GM23338 (cell line): ENCODE measurements around the gene TBC1D19. TPM values are rescaled to one million over a fixed set of nuclear protein-coding genes. Genes with fewer than 3 reads are reported as not detected.

Experiments used
- ATAC-seq: fragments of 200-7000 bp; cut with Tn5 transposase; 3 replicates; pipeline ENCODE4 v1.9.1; 2020
- DNase-seq: peaks from one replicate; pipeline ENCODE4 v3.0.0-alpha.2; 2015; ENCODE audit warnings: low spot score
- H2AFZ ChIP-seq: fragments of 200-600 bp; sonication (generic); 2 replicates; pipeline ENCODE4 v1.8.0; 2016; ENCODE audit warnings: antibody characterized with exemption, mild to moderate bottlenecking, moderate library complexity
- H3F3A ChIP-seq: fragments of 200-600 bp; sonication (generic); replicated peaks from 2 replicates; pipeline ENCODE4 v1.8.0; 2017; ENCODE audit warnings: antibody characterized with exemption, mixed run types, low read depth
- H3K27ac ChIP-seq: fragments of 200-600 bp; sonication (generic); 2 replicates; pipeline ENCODE4 v1.6.1; 2016; ENCODE audit warnings: low read depth
- H3K27me3 ChIP-seq: fragments of 200-600 bp; sonication (generic); 2 replicates; pipeline ENCODE4 v1.8.0; 2016; ENCODE audit warnings: mild to moderate bottlenecking, mixed run types, moderate library complexity; ENCODE audit not compliant: insufficient read depth
- H3K36me3 ChIP-seq: fragments of 200-600 bp; sonication (generic); 2 replicates; pipeline ENCODE4 v1.8.0; 2016; ENCODE audit warnings: mild to moderate bottlenecking; ENCODE audit not compliant: insufficient read depth
- H3K4me1 ChIP-seq: fragments of 200-600 bp; sonication (generic); 2 replicates; pipeline ENCODE4 v1.8.0; 2016; ENCODE audit warnings: mild to moderate bottlenecking, moderate library complexity; ENCODE audit not compliant: insufficient read depth
- H3K4me2 ChIP-seq: fragments of 200-600 bp; sonication (generic); 2 replicates; pipeline ENCODE4 v1.7.1; 2017; ENCODE audit warnings: mixed run types
- H3K4me3 ChIP-seq: fragments of 200-600 bp; sonication (generic); 2 replicates; pipeline ENCODE4 v1.6.1; 2016; ENCODE audit warnings: mixed run types
- H3K79me2 ChIP-seq: fragments of 200-600 bp; sonication (generic); replicated peaks from 2 replicates; pipeline ENCODE4 v1.8.0; 2017; ENCODE audit warnings: mild to moderate bottlenecking; ENCODE audit not compliant: insufficient read depth
- H3K9me2 ChIP-seq: fragments of 200-600 bp; sonication (generic); 2 replicates; pipeline ENCODE4 v1.8.0; 2017; ENCODE audit not compliant: insufficient read depth
- H4K20me1 ChIP-seq: fragments of 200-600 bp; sonication (generic); replicated peaks from 2 replicates; pipeline ENCODE4 v1.8.0; 2017; ENCODE audit warnings: mild to moderate bottlenecking; ENCODE audit not compliant: insufficient read depth
- H3K27ac Mint-ChIP-seq: 2 replicates; pipeline ENCODE4 v1.8.0; 2020; ENCODE audit warnings: inconsistent platforms, mild to moderate bottlenecking, moderate library complexity, mixed read lengths
- H3K27me3 Mint-ChIP-seq: 3 replicates; pipeline ENCODE4 v1.8.0; 2022; ENCODE audit warnings: low read depth, mild to moderate bottlenecking, moderate library complexity, mixed read lengths, inconsistent platforms; ENCODE audit not compliant: insufficient read depth, poor library complexity
- H3K36me3 Mint-ChIP-seq: 3 replicates; pipeline ENCODE4 v1.8.0; 2021; ENCODE audit warnings: low read depth, mild to moderate bottlenecking, inconsistent platforms, moderate library complexity, mixed read lengths
- H3K4me1 Mint-ChIP-seq: 3 replicates; pipeline ENCODE4 v1.8.0; 2020; ENCODE audit warnings: mild to moderate bottlenecking, inconsistent platforms, mixed read lengths
- H3K4me3 Mint-ChIP-seq: 3 replicates; pipeline ENCODE4 v1.8.0; 2021; ENCODE audit warnings: moderate library complexity, mild to moderate bottlenecking, inconsistent platforms, mixed read lengths
- H3K9me3 Mint-ChIP-seq: 3 replicates; pipeline ENCODE4 v1.8.0; 2020; ENCODE audit warnings: moderate library complexity, mild to moderate bottlenecking, inconsistent platforms, mixed read lengths
- CREB1 ChIP-seq: fragments of 250-450 bp; sonication (Bioruptor Pico); IDR thresholded peaks from 2 replicates; pipeline ENCODE4 v1.5.0; 2020; ENCODE audit warnings: low read depth, mild to moderate bottlenecking, moderate library complexity
- ETS1 ChIP-seq: IDR thresholded peaks from 2 replicates; pipeline ENCODE4 v1.6.1; 2016; ENCODE audit warnings: antibody characterized with exemption
- EZH2 ChIP-seq: fragments of 200-600 bp; sonication (generic); IDR thresholded peaks from one replicate; pipeline ENCODE4 v1.8.0; 2017; ENCODE audit warnings: antibody characterized with exemption, mild to moderate bottlenecking, low read depth; ENCODE audit not compliant: unreplicated experiment
- EZH2phosphoT487 ChIP-seq: fragments of 200-600 bp; sonication (generic); IDR thresholded peaks from one replicate; pipeline ENCODE4 v1.8.1; 2018; ENCODE audit warnings: antibody characterized with exemption; ENCODE audit not compliant: unreplicated experiment
- JUNB ChIP-seq: IDR thresholded peaks from one replicate; pipeline ENCODE4 v1.6.1; 2016; ENCODE audit warnings: antibody characterized with exemption; ENCODE audit not compliant: unreplicated experiment
- NANOG ChIP-seq: IDR thresholded peaks from 2 replicates; pipeline ENCODE4 v1.6.1; 2016; ENCODE audit warnings: antibody characterized with exemption, borderline replicate concordance
- POLR2AphosphoS5 ChIP-seq: IDR thresholded peaks from 2 replicates; pipeline ENCODE4 v1.6.1; 2016; ENCODE audit warnings: antibody characterized with exemption, low read depth
- REST ChIP-seq: IDR thresholded peaks from one replicate; pipeline ENCODE4 v1.6.1; 2018; ENCODE audit warnings: antibody characterized with exemption; ENCODE audit not compliant: unreplicated experiment
- STAT1 ChIP-seq: IDR thresholded peaks from one replicate; pipeline ENCODE4 v1.6.1; 2016; ENCODE audit warnings: antibody characterized with exemption; ENCODE audit not compliant: unreplicated experiment
- ZNF114 ChIP-seq: fragments of 250-450 bp; sonication (Bioruptor Pico); IDR thresholded peaks from 2 replicates; pipeline ENCODE4 v1.5.0; 2020; ENCODE audit warnings: mild to moderate bottlenecking, moderate library complexity
- ZNF331 ChIP-seq: fragments of 250-450 bp; sonication (Bioruptor Pico); IDR thresholded peaks from 2 replicates; pipeline ENCODE4 v1.5.0; 2020; ENCODE audit warnings: low read depth, mild to moderate bottlenecking, moderate library complexity
- polyA plus RNA-seq: library from polyadenylated mRNA; unstranded; fragments of >200 nt; fragmentation: Nextera tagmentation; extraction: Ambion mirVana; gene quantifications from 2 replicates; pipeline ENCODE4 v1.2.1, GENCODE V29; 2016
- total RNA-seq: library from RNA; depleted of rRNA; stranded (reverse); fragments of >200 nt; shearing (Covaris generic); gene quantifications from 2 replicates; pipeline ENCODE4 v1.2.3, GENCODE V29; 2014
- TF ChIP-seq, protein P1 (sequence below), 2 experiments: fragments of 200-600 bp in 1 of 2; sonication (generic) in 1 of 2; conservative IDR thresholded peaks; 2 replicates each; pipeline versions ENCODE4 v1.5.1 to v1.6.1; 2016 to 2017; ENCODE audit warnings: antibody characterized with exemption in 2 of 2, low read depth in 2 of 2, mild to moderate bottlenecking in 2 of 2, moderate library complexity in 1 of 2

The TBC1D19 gene
- total and polyA plus RNA-seq, 2 experiments from 2014 or later, result 1.9 to 4.3 TPM

DNA sequence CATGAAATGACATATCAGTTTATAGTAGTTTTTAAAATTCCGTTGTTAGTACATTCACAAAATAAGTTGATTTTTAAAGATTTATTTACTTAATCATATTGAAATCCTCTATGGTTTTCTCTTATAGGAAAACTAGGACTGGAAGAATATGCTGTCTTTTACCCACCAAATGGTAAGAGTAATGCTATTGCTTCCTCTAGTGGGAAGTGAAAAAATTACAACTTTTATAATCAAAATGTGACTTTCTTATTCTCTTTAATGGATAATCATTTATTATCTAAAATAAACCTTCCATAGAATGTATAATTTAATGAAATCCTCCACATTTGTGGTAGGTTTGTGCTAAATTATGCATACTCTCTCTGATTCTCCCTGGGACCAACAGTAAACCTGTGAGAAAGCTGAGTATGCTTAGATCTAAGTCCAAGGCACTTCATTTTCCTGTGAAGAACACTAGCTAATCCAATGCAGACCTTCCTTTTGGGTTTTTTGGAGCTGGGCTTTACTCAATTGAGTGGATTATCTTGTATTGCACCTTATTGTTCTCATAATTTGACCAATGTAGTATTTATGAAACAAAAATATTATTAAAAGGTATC lies 136.2 kb downstream of the TBC1D19 start:
- Histone ChIP-seq H3K27me3 (no peaks in the 10 kb centered on the region), H2AFZ (no peak overlapping the region), H4K20me1 (no peaks in the 10 kb centered on the region), H3K4me2 (no peak overlapping the region), H3F3A (no peaks in the 10 kb centered on the region), H3K79me2 (no peaks in the 10 kb centered on the region), H3K4me3 (no peak overlapping the region), H3K9me2 (no peaks in the 10 kb centered on the region), H3K27ac (no peak overlapping the region), H3K4me1 (no peaks in the 10 kb centered on the region), H3K36me3 (no peaks in the 10 kb centered on the region)
- Mint-ChIP-seq H3K9me3 (no peaks in the 10 kb centered on the region), H3K4me1 (no peaks in the 10 kb centered on the region), H3K4me3 (no peak overlapping the region), H3K27me3 (peaks cover 2% of the 10 kb centered on the region), H3K27ac (no peak overlapping the region), H3K36me3 (no peaks in the 10 kb centered on the region)
- DNase-seq, result peak; percentile 49
- no peak for ATAC-seq
- no peak for TF ChIP-seq ZNF114
- TF ChIP-seq, protein P1, sequence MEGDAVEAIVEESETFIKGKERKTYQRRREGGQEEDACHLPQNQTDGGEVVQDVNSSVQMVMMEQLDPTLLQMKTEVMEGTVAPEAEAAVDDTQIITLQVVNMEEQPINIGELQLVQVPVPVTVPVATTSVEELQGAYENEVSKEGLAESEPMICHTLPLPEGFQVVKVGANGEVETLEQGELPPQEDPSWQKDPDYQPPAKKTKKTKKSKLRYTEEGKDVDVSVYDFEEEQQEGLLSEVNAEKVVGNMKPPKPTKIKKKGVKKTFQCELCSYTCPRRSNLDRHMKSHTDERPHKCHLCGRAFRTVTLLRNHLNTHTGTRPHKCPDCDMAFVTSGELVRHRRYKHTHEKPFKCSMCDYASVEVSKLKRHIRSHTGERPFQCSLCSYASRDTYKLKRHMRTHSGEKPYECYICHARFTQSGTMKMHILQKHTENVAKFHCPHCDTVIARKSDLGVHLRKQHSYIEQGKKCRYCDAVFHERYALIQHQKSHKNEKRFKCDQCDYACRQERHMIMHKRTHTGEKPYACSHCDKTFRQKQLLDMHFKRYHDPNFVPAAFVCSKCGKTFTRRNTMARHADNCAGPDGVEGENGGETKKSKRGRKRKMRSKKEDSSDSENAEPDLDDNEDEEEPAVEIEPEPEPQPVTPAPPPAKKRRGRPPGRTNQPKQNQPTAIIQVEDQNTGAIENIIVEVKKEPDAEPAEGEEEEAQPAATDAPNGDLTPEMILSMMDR (conservative IDR thresholded peaks at IDR 0.05; ENCODE audit: low read depth in 2 of 2), result peak in 1 of 2 experiments; percentile 78; a peak in 3 of 4 replicates

GRCh38 chr4:26721685-26722084 lies 137.8 kb downstream of the TBC1D19 start:
- Histone ChIP-seq H3K36me3 (no peaks in the 10 kb centered on the region), H3K4me3 (no peak overlapping the region), H3K4me1 (no peaks in the 10 kb centered on the region), H3K27ac (no peak overlapping the region), H3F3A (no peaks in the 10 kb centered on the region), H3K27me3 (no peaks in the 10 kb centered on the region), H4K20me1 (no peaks in the 10 kb centered on the region), H3K9me2 (no peaks in the 10 kb centered on the region), H3K79me2 (no peaks in the 10 kb centered on the region), H3K4me2 (no peak overlapping the region), H2AFZ (no peak overlapping the region)
- Mint-ChIP-seq H3K4me1 (no peaks in the 10 kb centered on the region), H3K4me3 (no peak overlapping the region), H3K9me3 (no peaks in the 10 kb centered on the region), H3K36me3 (no peaks in the 10 kb centered on the region), H3K27me3 (no peaks in the 10 kb centered on the region), H3K27ac (no peak overlapping the region)
- ATAC-seq (no peak), DNase-seq (no peak)
- TF ChIP-seq STAT1 (no peak), EZH2phosphoT487 (no peak), ZNF331 (no peak), ETS1 (no peak), CREB1 (no peak), NANOG (no peak), EZH2 (no peak), REST (no peak), ZNF114 (no peak), POLR2AphosphoS5 (no peak), JUNB (no peak)
- TF ChIP-seq, protein P1 (conservative IDR thresholded peaks at IDR 0.05; ENCODE audit: low read depth in 2 of 2), result no peak
